Fibroblast of villous mesenchyme (primary cell): ENCODE results near the gene ITGB4. TPM values are rescaled to one million over a fixed set of nuclear protein-coding genes. Genes with fewer than 3 reads are reported as not detected.

ENCODE experiments used
- DNase-seq: peaks from one replicate; pipeline ENCODE4 v3.0.0-alpha.2; 2010; ENCODE audit warnings: low read depth
- H3K4me3 ChIP-seq: 2 replicates; pipeline ENCODE4 v1.5.1; 2011; ENCODE audit warnings: low read depth, mild to moderate bottlenecking, low read length
- total RNA-seq: library from RNA; depleted of rRNA; stranded (reverse); fragments of >200 nt; gene quantifications from 2 replicates; pipeline ENCODE4 v1.2.3, GENCODE V29; 2012
- TF ChIP-seq, protein P1 (sequence below): IDR thresholded peaks from 2 replicates; pipeline ENCODE4 v1.5.1; 2012; ENCODE audit warnings: low read depth, mild to moderate bottlenecking, low read length; ENCODE audit not compliant: insufficient read depth

ITGB4 gene
- total RNA-seq, 1 donor = 1.3 TPM

DNA sequence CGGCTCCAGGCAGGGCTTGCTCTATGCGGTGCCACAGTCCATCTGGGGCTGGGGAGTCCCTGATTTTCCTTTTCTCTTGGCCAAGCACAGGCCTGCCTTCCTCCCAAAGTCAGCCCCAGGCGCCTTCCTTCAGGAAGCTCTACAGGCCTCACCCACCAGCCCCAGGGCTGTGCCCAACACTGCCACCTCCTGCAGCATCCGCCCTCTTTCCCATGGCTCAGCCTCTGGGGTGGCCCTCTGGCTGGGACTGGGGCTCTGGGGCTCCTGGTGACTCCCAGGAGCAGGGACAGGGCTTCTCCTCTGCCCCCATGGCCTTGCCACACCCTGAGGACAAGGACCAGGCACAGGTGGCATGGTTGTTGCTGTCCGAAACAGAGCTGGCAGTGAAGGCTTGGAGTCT is 817 bp downstream of the ITGB4 start:
- H3K4me3 ChIP-seq = no peak overlapping the region
- TF ChIP-seq, protein P1, sequence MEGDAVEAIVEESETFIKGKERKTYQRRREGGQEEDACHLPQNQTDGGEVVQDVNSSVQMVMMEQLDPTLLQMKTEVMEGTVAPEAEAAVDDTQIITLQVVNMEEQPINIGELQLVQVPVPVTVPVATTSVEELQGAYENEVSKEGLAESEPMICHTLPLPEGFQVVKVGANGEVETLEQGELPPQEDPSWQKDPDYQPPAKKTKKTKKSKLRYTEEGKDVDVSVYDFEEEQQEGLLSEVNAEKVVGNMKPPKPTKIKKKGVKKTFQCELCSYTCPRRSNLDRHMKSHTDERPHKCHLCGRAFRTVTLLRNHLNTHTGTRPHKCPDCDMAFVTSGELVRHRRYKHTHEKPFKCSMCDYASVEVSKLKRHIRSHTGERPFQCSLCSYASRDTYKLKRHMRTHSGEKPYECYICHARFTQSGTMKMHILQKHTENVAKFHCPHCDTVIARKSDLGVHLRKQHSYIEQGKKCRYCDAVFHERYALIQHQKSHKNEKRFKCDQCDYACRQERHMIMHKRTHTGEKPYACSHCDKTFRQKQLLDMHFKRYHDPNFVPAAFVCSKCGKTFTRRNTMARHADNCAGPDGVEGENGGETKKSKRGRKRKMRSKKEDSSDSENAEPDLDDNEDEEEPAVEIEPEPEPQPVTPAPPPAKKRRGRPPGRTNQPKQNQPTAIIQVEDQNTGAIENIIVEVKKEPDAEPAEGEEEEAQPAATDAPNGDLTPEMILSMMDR = no peak
- no peak for DNase-seq

DNA sequence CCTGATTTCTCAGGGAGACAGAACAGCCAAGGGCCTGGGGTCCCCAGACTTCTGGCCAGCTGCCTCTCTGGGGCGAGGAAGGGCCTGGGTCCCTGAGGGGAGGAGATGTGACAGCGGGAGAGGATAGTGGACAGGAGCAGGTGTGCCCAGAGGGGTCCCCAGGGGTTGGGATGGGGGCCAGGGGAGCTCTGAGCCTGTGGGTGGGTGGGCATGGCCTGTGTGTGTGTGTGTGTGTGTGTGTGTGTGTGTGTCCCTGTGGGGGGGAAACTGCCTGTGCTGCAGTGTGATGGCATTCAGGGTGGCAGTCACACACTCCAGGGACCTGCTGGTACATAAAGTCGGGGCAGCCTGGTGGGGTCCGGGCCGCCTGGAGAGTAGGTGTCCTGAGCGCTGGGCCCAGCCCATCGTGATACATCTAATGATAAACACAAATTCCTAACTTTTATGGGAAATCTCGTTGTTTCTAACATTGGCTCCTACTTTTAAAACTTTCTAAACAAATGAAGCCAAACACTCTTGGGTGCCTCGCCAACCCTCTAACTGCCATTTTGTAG is 1.4 kb downstream of the ITGB4 start:
- no peak overlapping the region for H3K4me3 ChIP-seq
- no peak for DNase-seq
- TF ChIP-seq, protein P1 = no peak

DNA sequence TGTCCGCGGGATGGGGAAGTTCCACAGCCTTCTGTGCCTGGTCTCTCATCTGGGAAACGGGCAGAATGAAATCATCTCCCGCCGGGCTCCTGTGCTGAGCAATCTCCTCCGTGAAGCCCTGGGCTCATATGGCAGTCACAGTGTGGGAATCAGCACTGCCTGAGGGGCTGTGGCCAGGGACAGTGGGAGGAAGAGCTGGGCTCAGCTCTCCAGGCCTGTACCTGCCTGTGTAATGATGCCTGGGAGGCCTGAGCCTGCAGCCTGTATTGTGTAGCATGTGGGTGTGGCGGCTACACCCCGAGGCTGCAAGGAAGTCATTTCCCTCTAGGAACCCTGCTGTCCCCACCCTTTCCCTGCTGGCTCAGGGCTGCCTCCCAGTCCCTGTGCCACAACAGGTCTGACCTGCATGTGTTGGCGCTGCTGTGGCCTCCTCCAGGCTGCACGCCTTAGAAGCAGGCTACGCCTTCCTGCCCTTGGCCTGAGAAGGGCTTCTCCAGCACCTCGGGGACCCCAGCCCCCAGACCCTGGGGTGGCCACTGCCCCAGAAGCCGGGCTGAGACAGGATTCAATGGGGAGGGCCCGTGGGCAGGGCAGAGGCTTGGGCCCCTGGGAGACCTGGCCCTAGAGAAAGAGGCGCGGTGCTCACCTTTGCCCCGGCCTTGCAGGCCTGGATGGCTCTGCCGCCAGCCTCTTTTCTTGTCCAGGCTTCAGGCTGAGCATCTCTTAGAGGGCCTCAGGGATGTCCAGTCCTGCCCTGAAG is 2.1 kb downstream of the ITGB4 start:
- no peak for DNase-seq
- TF ChIP-seq, protein P1 = no peak
- H3K4me3 ChIP-seq = no peak overlapping the region

- no peak for DNase-seq
- TF ChIP-seq, protein P1 = no peak
Observed at GRCh38 chr17:75724016-75725003, 3.1 kb downstream of the ITGB4 start.

DNA sequence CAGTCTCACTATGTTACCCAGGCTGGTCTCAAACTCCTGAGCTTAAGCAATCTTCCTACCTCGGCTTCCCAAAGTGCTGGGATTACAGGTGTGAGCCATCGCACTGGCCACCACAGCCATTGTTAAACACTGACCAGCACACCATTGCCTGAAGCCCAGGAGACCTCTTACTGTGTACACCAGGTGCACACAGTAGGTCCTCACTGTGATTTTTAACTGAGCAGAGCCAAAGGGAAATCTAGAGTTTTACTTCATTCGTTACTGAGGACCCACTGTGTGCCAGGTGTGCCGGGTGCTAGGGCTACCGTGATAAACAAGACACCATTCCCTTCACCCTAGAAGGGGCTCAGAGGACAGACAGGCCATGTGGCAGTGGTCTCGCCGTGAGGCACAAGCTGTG is 4.2 kb downstream of the ITGB4 start:
- TF ChIP-seq, protein P1 = no peak

More at GRCh38 chr17:75724016-75725003, 3.1 kb downstream of the ITGB4 start:
- no peak overlapping the region for H3K4me3 ChIP-seq

DNA sequence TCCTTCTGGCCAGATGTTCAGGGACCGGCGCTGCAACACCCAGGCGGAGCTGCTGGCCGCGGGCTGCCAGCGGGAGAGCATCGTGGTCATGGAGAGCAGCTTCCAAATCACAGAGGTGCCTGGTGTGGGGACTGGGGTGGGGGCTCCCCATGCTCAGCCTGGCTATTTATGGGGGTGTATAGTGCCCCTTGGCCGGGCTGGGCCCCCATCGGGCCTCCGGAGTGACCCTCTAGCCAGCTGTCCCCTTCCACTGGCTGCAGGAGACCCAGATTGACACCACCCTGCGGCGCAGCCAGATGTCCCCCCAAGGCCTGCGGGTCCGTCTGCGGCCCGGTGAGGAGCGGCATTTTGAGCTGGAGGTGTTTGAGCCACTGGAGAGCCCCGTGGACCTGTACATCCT is 6.1 kb downstream of the ITGB4 start:
- DNase-seq = no peak
- TF ChIP-seq, protein P1 = no peak
- H3K4me3 ChIP-seq = no peak overlapping the region

More for the DNA sequence above, 4.2 kb downstream of the ITGB4 start:
- DNase-seq = no peak
- H3K4me3 ChIP-seq = no peak overlapping the region
